Kidney epithelial cell (primary cell): ENCODE measurements around the gene COL21A1. TPM values are rescaled to one million over a fixed set of nuclear protein-coding genes. Genes with fewer than 3 reads are reported as not detected.

Experiments used
- DNase-seq: peaks from one replicate; pipeline ENCODE4 v3.0.0-alpha.2; 2010; ENCODE audit warnings: low read depth
- H3K27me3 ChIP-seq: 2 replicates; pipeline ENCODE4 v1.6.0; 2011; ENCODE audit warnings: low read length; ENCODE audit not compliant: control insufficient read depth, insufficient read depth
- H3K36me3 ChIP-seq: 2 replicates; pipeline ENCODE4 v1.5.1; 2011; ENCODE audit warnings: low read length; ENCODE audit not compliant: control insufficient read depth, insufficient read depth
- H3K4me3 ChIP-seq: 2 replicates; pipeline ENCODE4 v1.5.1; 2011; ENCODE audit warnings: low read depth, mild to moderate bottlenecking, control low read depth, low read length
- total RNA-seq: library from RNA; depleted of rRNA; stranded (reverse); fragments of >200 nt; gene quantifications from 2 replicates; pipeline ENCODE4 v1.2.3, GENCODE V29; 2015
- TF ChIP-seq, protein P1 (sequence below): IDR thresholded peaks from 2 replicates; pipeline ENCODE4 v1.5.1; 2011; ENCODE audit warnings: mild to moderate bottlenecking, moderate library complexity, low read length, control low read depth, inconsistent platforms; ENCODE audit not compliant: insufficient read depth, poor library complexity, severe bottlenecking

Gene COL21A1
- total RNA-seq, 1 donor from 2014 or later = not detected

DNA sequence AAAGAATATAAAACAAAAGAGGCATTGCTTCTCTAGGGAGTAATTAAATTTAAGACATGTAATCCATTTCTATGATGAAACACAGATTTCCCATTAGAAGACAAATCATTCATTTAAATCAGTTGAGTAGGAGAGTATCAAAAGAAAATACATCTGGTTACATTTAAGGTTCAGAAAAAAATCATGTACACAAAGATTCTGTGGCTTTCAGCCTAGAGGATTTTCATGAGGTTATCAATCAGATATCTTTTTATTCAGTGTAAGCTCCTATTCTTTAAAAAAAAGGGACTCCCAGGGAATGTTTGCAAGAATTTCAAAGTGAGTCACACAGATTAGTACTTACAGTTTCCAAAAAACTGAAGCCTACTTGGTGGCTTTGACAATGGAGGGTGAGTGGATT lies 24.9 kb downstream of the COL21A1 start:
- H3K36me3 ChIP-seq = no peaks in the 10 kb centered on the region
- TF ChIP-seq, protein P1, sequence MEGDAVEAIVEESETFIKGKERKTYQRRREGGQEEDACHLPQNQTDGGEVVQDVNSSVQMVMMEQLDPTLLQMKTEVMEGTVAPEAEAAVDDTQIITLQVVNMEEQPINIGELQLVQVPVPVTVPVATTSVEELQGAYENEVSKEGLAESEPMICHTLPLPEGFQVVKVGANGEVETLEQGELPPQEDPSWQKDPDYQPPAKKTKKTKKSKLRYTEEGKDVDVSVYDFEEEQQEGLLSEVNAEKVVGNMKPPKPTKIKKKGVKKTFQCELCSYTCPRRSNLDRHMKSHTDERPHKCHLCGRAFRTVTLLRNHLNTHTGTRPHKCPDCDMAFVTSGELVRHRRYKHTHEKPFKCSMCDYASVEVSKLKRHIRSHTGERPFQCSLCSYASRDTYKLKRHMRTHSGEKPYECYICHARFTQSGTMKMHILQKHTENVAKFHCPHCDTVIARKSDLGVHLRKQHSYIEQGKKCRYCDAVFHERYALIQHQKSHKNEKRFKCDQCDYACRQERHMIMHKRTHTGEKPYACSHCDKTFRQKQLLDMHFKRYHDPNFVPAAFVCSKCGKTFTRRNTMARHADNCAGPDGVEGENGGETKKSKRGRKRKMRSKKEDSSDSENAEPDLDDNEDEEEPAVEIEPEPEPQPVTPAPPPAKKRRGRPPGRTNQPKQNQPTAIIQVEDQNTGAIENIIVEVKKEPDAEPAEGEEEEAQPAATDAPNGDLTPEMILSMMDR = no peak
- H3K4me3 ChIP-seq = no peak overlapping the region
- DNase-seq = no peak
- no peaks in the 10 kb centered on the region for H3K27me3 ChIP-seq

- TF ChIP-seq, protein P1 = no peak
- Histone ChIP-seq H3K27me3 (no peaks in the 10 kb centered on the region), H3K36me3 (no peaks in the 10 kb centered on the region), H3K4me3 (no peak overlapping the region)
- DNase-seq = no peak
Measured at GRCh38 chr6:56220078-56220477, 27.3 kb downstream of the COL21A1 start.

GRCh38 chr6:56214703-56215101 lies 32.7 kb downstream of the COL21A1 start:
- TF ChIP-seq, protein P1 = no peak
- Histone ChIP-seq H3K27me3 (no peaks in the 10 kb centered on the region), H3K4me3 (no peak overlapping the region), H3K36me3 (no peaks in the 10 kb centered on the region)
- no peak for DNase-seq

DNA sequence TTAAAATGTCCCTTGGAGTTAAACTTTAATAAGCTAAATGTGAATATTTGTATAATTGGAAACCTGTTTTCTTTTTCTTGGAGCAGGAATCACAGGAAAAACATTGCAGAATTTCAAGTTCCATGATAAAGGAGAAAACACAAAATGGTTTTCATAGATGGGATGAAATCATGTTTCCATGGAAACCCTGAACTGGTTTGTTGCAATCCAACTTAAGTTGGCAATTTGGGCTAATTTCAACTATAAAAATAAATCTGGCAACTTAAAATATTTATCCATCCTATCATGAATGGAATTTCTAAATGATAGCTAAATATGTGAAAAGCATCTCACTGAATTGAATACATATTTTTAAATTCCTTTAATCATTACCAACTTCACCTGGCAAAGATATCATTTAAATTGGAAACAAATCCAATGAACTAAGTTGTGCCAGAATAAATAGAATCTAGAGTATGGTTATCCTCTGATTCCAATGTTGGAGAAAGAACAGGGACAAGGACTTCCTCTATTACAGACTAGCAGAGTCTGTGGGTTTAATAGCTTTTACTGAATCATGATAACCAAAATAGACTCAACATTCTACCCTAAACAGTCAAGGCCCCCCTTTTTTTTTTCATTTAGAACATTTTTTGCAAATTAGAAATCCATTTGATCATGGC lies 33.2 kb downstream of the COL21A1 start:
- H3K36me3 ChIP-seq = no peaks in the 10 kb centered on the region
- no peak for DNase-seq
- H3K4me3 ChIP-seq = no peak overlapping the region
- no peaks in the 10 kb centered on the region for H3K27me3 ChIP-seq
- TF ChIP-seq, protein P1 = no peak

GRCh38 chr6:56211724-56212123 lies 35.7 kb downstream of the COL21A1 start:
- DNase-seq = no peak
- no peaks in the 10 kb centered on the region for H3K27me3 ChIP-seq
- TF ChIP-seq, protein P1 = no peak
- no peak overlapping the region for H3K4me3 ChIP-seq
- no peaks in the 10 kb centered on the region for H3K36me3 ChIP-seq

DNA sequence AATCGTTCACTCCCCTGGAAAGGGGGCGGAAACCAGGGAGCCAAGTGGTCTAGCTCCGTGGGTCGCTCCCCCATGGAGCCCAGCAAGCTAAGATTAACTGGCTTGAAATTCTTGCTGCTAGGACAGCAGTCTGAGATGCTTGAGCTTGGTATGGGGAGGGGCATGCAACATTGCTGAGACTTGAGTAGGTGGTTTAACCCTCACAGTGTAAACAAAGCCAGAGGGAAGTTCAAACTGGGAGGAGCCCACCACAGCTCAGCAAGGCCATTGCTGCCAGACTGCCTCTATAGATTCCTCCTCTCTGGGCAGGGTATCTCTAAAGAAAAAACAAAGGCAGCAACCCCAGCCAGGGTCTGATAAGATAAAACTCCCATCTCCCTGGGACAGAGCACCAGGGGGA lies 43.2 kb downstream of the COL21A1 start:
- TF ChIP-seq, protein P1 = no peak
- Histone ChIP-seq H3K4me3 (no peak overlapping the region), H3K36me3 (no peaks in the 10 kb centered on the region), H3K27me3 (no peaks in the 10 kb centered on the region)
- no peak for DNase-seq
